Ishikawa (cell line): Measurements from ENCODE around the gene PLCB1.

Experiments
- CREB1 ChIP-seq: IDR thresholded peaks from 2 replicates; pipeline ENCODE4 v1.6.1; 2012; ENCODE audit warnings: low read depth
- EGR1 ChIP-seq: IDR thresholded peaks from 2 replicates; pipeline ENCODE4 v1.6.1; 2012
- EP300 ChIP-seq: IDR thresholded peaks from 2 replicates; pipeline ENCODE4 v1.6.1; 2012; ENCODE audit warnings: borderline replicate concordance
- FOXM1 ChIP-seq: IDR thresholded peaks from 2 replicates; pipeline ENCODE4 v1.6.1; 2012; ENCODE audit warnings: low read depth, borderline replicate concordance
- REST ChIP-seq: IDR thresholded peaks from 2 replicates; pipeline ENCODE4 v1.6.1; 2012; ENCODE audit warnings: low read depth, mild to moderate bottlenecking
- TAF1 ChIP-seq: IDR thresholded peaks from 2 replicates; pipeline ENCODE4 v1.6.1; 2012; ENCODE audit warnings: low read depth, mild to moderate bottlenecking
- TCF12 ChIP-seq: IDR thresholded peaks from 2 replicates; pipeline ENCODE4 v1.6.1; 2012; ENCODE audit warnings: low read depth
- USF1 ChIP-seq: IDR thresholded peaks from 2 replicates; pipeline ENCODE4 v1.6.1; 2012
- YY1 ChIP-seq: IDR thresholded peaks from 2 replicates; pipeline ENCODE4 v1.6.1; 2012; ENCODE audit warnings: low read depth

- TF ChIP-seq EP300 (no peak), FOXM1 (no peak), TAF1 (no peak), EGR1 (no peak), USF1 (no peak), REST (no peak), CREB1 (no peak), YY1 (no peak), TCF12 (no peak)
Observed at GRCh38 chr20:8735674-8736073, 603.6 kb downstream of the PLCB1 start.
